GM12801 (cell line): ENCODE measurements around the gene TMEM117.

Experiments
- TF ChIP-seq, protein P1 (sequence below): IDR thresholded peaks from one replicate; pipeline ENCODE4 v1.5.1; 2011; ENCODE audit warnings: control low read depth; ENCODE audit not compliant: insufficient read length; ENCODE audit errors: extremely low read depth

The TMEM117 gene

DNA sequence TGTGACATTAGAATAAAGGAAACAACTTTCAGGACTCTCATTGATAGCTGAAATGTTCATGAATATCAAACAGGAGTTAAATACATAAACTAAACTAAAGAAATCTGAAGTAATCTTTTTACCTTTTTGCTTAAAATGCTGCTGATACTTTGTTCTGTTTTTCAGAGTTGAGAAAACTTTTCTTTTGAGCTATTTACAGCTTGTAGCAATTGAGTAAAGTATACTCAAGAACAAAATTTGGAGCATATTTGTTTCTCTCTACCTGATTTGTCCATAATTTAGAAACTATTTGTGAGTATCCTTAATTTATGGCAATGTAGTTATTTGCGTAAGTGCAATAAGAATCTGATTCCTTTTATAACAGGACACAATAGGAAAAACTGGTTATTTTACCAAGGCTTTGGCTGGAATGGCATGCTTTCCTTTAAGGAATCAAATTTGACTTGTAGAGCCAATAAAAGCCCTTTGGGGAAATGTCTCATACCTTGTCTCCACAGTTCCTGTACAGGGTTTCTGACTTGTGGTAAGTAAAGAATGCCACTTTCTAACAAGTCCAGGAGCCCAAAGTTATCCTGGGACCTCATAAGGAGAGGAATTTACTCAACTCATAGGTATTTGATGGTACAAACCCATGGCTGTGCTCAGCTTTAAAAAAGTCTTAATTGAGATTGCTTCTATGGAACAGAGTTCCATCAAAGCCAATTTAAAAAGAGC is 195.7 kb downstream of the TMEM117 start:
- TF ChIP-seq, protein P1, sequence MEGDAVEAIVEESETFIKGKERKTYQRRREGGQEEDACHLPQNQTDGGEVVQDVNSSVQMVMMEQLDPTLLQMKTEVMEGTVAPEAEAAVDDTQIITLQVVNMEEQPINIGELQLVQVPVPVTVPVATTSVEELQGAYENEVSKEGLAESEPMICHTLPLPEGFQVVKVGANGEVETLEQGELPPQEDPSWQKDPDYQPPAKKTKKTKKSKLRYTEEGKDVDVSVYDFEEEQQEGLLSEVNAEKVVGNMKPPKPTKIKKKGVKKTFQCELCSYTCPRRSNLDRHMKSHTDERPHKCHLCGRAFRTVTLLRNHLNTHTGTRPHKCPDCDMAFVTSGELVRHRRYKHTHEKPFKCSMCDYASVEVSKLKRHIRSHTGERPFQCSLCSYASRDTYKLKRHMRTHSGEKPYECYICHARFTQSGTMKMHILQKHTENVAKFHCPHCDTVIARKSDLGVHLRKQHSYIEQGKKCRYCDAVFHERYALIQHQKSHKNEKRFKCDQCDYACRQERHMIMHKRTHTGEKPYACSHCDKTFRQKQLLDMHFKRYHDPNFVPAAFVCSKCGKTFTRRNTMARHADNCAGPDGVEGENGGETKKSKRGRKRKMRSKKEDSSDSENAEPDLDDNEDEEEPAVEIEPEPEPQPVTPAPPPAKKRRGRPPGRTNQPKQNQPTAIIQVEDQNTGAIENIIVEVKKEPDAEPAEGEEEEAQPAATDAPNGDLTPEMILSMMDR: no peak

DNA sequence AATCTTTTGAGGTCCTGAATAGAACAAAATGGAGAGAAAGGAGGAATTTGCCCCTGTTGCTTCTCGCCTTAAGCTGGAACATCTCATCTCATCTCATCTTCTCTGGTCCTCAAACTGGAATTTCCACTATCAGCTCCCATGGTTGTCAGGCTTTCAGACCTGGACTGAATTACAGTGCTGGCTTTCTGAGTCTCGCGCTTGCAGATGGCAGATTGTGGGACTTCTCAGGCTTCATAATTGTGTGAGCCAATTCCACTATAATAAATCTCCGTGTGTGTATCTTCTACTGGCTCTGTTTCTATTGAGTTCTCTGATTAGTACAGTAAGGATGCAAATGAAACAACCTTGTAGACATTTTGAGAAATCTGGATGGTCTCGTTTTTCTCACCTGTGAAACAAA is 199.0 kb downstream of the TMEM117 start:
- TF ChIP-seq, protein P1: no peak

DNA sequence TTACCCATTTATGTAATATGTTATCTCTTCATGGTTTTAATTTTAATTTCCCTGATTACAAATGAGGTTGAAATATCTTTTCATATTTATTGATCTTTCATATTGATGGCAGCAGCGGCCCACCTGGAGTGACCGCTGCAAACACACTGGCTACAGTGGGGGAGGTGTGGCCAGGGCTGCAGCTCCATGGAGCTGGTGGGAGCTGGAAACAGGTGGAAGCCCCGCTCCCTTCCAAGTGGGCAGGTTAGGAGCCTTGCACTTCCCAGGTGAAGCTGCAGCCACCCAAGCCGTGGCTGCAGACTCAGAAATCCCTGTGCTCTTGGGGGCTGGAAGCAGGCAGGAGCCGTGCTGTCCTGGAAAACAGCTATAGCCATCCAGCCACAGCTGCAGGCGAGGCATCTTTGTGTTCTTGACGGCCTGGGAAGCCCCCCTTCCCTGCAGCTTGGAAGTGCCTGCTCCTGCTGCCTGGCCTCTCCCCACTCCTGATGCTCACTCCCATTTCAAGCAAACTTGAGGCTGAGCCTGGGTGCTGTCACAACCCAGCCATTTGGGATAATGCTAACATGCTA is 201.1 kb downstream of the TMEM117 start:
- TF ChIP-seq, protein P1: no peak

DNA sequence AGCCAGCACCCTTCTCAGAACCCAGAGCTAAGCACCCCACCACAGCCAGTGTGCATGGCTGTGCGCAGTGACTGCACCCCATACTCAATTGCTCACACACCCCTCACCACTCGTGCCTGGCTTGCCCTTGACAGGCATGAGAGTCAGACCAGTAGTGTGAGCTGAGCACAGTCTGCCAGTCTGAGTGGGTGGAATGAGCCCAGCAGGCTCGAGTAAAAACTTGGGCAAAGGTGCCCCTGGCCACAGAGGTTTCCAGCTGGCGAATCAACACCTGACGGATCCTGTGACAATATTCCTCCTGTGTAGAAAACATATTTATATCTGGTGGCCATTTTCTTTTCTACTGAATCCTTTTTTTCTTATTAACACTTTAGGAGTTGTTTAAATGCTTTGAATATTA is 202.5 kb downstream of the TMEM117 start:
- TF ChIP-seq, protein P1: no peak

DNA sequence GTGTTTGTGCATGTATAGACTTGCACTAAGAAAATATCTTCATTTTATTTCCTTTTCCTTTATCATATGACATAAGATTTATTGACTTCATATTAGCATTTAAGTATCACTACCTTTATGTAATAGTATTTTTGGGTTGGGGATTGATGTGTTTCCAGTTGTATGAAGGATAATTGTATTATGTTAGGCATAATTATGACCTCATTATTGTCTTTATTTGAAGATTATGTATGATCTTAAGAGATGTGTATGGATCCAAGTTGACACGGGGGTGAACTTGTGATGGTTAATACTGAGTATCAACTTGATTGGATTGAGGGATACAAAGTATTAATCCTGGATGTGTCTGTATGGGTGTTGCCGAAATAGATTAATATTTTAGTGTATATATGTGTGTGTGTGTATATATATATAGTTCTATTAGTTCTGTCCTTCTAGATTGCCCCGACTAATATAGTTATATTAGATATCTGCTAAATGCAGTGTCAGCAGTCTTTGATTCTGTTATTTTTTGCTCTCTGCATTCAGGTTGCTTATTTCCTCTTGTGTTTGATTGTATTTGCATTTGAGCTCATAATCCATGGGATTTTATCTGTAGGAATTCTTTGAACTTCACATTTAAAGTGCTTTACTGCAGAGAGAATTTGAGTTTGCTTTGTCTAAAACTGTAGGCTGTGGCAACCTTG is 211.0 kb downstream of the TMEM117 start:
- TF ChIP-seq, protein P1: no peak

DNA sequence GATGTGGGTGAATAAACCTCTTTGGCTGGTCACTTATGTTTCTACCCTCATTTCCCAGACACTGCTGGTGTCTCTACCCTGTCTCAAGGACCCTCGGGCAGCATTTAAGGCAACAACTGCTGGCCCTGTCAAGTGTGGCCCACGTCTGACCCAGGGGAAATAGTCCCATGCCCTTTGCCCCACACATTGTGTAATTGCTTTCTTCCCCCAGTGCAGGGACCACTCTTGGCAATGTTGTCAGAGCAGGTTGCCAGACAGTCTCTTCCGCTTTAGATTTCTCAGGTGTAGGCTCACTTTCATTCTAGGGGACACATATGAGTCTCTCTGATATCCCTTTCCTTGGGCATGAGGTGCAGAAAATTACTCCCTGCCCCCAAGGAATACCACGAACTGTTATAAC is 216.7 kb downstream of the TMEM117 start:
- TF ChIP-seq, protein P1: no peak

DNA sequence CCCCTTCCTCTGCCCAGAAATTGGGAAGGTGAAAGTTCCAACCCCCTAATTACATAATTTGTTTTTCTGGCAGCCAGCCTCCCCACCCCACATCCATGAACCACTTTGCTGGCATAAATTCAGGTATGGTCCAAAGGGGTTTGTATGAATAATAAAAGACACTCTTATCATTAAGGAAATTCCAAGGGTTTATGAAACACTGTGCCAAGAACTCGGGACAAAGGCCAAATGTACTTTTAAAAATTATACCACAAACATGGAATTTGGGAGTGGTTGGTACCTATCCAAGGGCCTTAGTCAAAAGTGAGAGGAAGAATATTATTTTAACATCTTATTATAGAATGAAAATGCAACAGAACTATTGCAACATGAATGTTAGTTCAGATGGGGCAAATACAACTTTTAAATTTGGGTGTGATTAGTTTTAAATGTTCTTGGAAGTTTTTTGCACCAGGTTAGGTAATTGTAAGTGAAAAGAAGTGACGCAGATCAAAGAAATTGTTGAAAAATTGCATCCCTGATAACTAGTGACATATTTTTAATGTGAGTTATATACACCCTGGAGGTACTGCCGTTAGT is 217.8 kb downstream of the TMEM117 start:
- TF ChIP-seq, protein P1: no peak
